ENCODE measurements around the gene BCL10. TPM values are rescaled to one million over a fixed set of nuclear protein-coding genes. Genes with fewer than 3 reads are reported as not detected.

Gene BCL10
- total and polyA plus RNA-seq, 2 of the 13 experiments (the other 11 are each of a cell fraction or from before 2014, with no cell fraction given) = 3.7 to 14.1 TPM

DNA sequence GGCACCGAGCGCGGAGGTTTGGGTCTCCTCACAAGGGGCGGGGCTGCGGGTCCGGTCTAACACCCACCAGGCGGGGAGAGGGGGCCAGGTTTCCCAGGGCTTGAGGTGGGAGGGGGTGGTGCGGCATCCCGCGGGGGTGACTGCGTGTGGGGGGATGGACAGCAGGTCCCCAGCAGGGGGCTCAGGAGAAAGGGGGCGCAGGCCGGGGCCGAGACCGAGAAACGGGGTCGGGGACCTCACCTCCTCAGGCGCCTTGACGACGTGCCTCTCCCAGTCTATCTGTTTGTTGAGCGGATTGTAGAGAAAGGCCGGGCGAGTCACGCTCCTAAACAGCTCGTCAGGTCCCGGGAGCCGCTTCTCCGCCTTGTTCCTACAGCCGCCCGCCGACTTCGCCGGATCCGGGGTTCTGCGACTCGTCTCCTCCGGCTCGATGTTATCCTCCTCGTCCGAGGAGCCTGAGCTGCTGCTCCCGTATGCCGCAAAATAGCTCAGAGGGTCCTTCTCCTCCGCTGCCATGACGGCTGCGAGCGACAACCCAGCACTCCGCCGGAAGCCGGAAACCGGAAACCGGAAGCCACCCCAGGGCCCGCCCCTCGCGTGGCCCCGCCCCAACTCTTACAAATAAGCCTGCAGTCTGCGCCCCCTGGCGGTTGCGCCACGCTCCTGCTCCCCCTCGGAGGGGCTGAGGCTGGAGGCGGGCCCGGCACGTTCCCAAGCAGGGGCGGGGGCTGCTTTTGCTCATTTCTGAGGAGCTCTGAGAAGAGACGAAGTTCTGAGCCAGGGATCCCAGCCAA, 17.1 kb downstream of the BCL10 start, which contains the start of gene C1orf52:
Gene C1orf52 (minus strand): TSS at position 545 of the 794 bp plus-strand sequence. CDS start 29 bp downstream, at position 516.
- DNase-seq (ENCODE audit: low spot score) (peak; percentile 78), FAIRE-seq (peak; percentile 43), ATAC-seq (peak; percentile 97)
- Histone ChIP-seq H3K9me3 (ENCODE audit: low read length) (no peaks in the 10 kb centered on the region), H3K4me2 (ENCODE audit: low read depth, low read length) (peak within 1 kb of the TSS; percentile 88), H3K27ac (ENCODE audit: extremely low read length, insufficient read depth, low read length) (peak within 1 kb of the TSS; percentile 73), H4K20me1 (ENCODE audit: insufficient read depth, low read length) (peaks cover 9% of the 10 kb centered on the region), H3K27me3 (ENCODE audit: control insufficient read depth in 1 of 2, insufficient read depth in 2 of 2, low read length in 2 of 2) (no peaks in the 10 kb centered on the region; a peak in 1 of 5 replicates), H2AFZ (ENCODE audit: low read length) (peak within 1 kb of the TSS; percentile 89), H3K4me3 (replicated peaks in 1 of 3; ENCODE audit: insufficient read depth in 1 of 3, low read depth in 2 of 3, low read length in 3 of 3) (peak within 1 kb of the TSS; percentile 93 to 100 (median 99)), H3K4me1 (ENCODE audit: insufficient read depth, low read length) (peaks cover 40% of the 10 kb centered on the region), H3K79me2 (ENCODE audit: insufficient read depth, low read length) (peaks cover 16% of the 10 kb centered on the region), H3K36me3 (replicated peaks in 1 of 2; ENCODE audit: control insufficient read depth in 1 of 2, insufficient read depth in 2 of 2, low read length in 2 of 2) (peaks cover 0 to 11% of the 10 kb centered on the region in 2 experiments; a peak in 3 of 5 replicates), H3K9ac (ENCODE audit: insufficient read depth, low read depth, low read length) (peak within 1 kb of the TSS; percentile 93)
- CTCF ChIA-PET (ENCODE audit: low intra/inter-chr PET ratio, low total read pairs) = interaction anchor here (1.0 to 2.6 kb wide), 2 partner anchors 150 to 314 kb away, joined by 4 to 24 read pairs; no protein-coding TSS in a partner anchor
- POLR2A ChIA-PET = interaction anchor here (0.6 to 3.7 kb wide), 7 partner anchors 17 to 449 kb away, joined by 3 to 37 read pairs (median 3); partner anchors contain the start of genes BCL10 and ZNHIT6
- BruUV-seq (replicated peaks) = TSS peak; percentile 54
- intact Hi-C loops (cut with micrococcal nuclease; ENCODE audit: unreplicated experiment) (loop anchor here (1.0 to 2.0 kb wide), 3 partner anchors 59 to 314 kb away; partner anchors contain the start of gene SYDE2), in situ Hi-C loops (cut with HindIII; ENCODE audit: extremely low pct_ligation_motif_present, low pct_unique_long_range_greater_than_20kb) (loop anchor here (5.0 kb wide), 1 partner anchor 317 kb away; no protein-coding TSS in a partner anchor)
- 0% methylated on average over 4 of the region's 65 CpGs for WGBS (ENCODE audit: low lambda C conversion rate)
- TF ChIP-seq, protein P1, sequence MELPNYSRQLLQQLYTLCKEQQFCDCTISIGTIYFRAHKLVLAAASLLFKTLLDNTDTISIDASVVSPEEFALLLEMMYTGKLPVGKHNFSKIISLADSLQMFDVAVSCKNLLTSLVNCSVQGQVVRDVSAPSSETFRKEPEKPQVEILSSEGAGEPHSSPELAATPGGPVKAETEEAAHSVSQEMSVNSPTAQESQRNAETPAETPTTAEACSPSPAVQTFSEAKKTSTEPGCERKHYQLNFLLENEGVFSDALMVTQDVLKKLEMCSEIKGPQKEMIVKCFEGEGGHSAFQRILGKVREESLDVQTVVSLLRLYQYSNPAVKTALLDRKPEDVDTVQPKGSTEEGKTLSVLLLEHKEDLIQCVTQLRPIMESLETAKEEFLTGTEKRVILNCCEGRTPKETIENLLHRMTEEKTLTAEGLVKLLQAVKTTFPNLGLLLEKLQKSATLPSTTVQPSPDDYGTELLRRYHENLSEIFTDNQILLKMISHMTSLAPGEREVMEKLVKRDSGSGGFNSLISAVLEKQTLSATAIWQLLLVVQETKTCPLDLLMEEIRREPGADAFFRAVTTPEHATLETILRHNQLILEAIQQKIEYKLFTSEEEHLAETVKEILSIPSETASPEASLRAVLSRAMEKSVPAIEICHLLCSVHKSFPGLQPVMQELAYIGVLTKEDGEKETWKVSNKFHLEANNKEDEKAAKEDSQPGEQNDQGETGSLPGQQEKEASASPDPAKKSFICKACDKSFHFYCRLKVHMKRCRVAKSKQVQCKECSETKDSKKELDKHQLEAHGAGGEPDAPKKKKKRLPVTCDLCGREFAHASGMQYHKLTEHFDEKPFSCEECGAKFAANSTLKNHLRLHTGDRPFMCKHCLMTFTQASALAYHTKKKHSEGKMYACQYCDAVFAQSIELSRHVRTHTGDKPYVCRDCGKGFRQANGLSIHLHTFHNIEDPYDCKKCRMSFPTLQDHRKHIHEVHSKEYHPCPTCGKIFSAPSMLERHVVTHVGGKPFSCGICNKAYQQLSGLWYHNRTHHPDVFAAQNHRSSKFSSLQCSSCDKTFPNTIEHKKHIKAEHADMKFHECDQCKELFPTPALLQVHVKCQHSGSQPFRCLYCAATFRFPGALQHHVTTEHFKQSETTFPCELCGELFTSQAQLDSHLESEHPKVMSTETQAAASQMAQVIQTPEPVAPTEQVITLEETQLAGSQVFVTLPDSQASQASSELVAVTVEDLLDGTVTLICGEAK (IDR thresholded peaks at IDR 0.05) = peak; percentile 43
- TF ChIP-seq, protein P1 (CRISPR knock-in tag; IDR thresholded peaks at IDR 0.05) = no peak
- TF ChIP-seq SOX13 (IDR thresholded peaks at IDR 0.05) (no peak), SOX13 (CRISPR knock-in tag; conservative IDR thresholded peaks at IDR 0.05 in 1 of 2, IDR thresholded peaks at IDR 0.05 in 1 of 2) (peak in 1 of 2 experiments; percentile 30; a peak in 1 of 4 replicates), ZNF274 (CRISPR knock-in tag; IDR thresholded peaks at IDR 0.05) (no peak), KAT8 (CRISPR knock-in tag; IDR thresholded peaks at IDR 0.05) (peak; percentile 89), ELF1 (CRISPR knock-in tag; IDR thresholded peaks at IDR 0.05) (peak; percentile 89), NR2C2 (CRISPR knock-in tag; IDR thresholded peaks at IDR 0.05; ENCODE audit: borderline replicate concordance) (no peak), CC2D1A (CRISPR knock-in tag; IDR thresholded peaks at IDR 0.05) (no peak), ZNF768 (CRISPR knock-in tag; IDR thresholded peaks at IDR 0.05) (peak; percentile 46; the same call in 1 of the 2 replicates), ZNF264 (CRISPR knock-in tag; IDR thresholded peaks at IDR 0.05) (no peak), TOPORS (CRISPR knock-in tag; IDR thresholded peaks at IDR 0.05) (no peak)
- TF ChIP-seq, protein P2, sequence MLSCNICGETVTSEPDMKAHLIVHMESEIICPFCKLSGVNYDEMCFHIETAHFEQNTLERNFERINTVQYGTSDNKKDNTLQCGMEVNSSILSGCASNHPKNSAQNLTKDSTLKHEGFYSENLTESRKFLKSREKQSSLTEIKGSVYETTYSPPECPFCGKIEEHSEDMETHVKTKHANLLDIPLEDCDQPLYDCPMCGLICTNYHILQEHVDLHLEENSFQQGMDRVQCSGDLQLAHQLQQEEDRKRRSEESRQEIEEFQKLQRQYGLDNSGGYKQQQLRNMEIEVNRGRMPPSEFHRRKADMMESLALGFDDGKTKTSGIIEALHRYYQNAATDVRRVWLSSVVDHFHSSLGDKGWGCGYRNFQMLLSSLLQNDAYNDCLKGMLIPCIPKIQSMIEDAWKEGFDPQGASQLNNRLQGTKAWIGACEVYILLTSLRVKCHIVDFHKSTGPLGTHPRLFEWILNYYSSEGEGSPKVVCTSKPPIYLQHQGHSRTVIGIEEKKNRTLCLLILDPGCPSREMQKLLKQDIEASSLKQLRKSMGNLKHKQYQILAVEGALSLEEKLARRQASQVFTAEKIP (CRISPR knock-in tag; IDR thresholded peaks at IDR 0.05; ENCODE audit: borderline replicate concordance) = no peak
